Endodermal cell (in vitro differentiated cells): ENCODE measurements around the gene HTR2C. TPM values are rescaled to one million over a fixed set of nuclear protein-coding genes. Genes with fewer than 3 reads are reported as not detected.
A peak's percentile ranks its signal among the peaks of the same experiment; 100 is the strongest.

Source experiments
- DNase-seq: peaks from one replicate; pipeline ENCODE4 v3.0.0-alpha.2; 2017
- H3K27ac ChIP-seq: 2 replicates; pipeline ENCODE4 v1.5.1; 2013; ENCODE audit warnings: mild to moderate bottlenecking, low read depth, low read length, moderate library complexity
- H3K27me3 ChIP-seq: 2 replicates; pipeline ENCODE4 v1.6.1; 2013; ENCODE audit warnings: mild to moderate bottlenecking, low read length, moderate library complexity; ENCODE audit not compliant: insufficient read depth, control insufficient read depth, poor library complexity, severe bottlenecking
- H3K36me3 ChIP-seq: 2 replicates; pipeline ENCODE4 v1.7.0; 2013; ENCODE audit warnings: mild to moderate bottlenecking, low read length, moderate library complexity; ENCODE audit not compliant: control insufficient read depth, insufficient read depth
- H3K4me1 ChIP-seq: one replicate; pipeline ENCODE4 v1.7.0; 2013; ENCODE audit warnings: low read length; ENCODE audit not compliant: control insufficient read depth, insufficient read depth
- H3K4me3 ChIP-seq: 2 replicates; pipeline ENCODE4 v1.5.1; 2013; ENCODE audit warnings: mild to moderate bottlenecking, low read length, moderate library complexity
- H3K9ac ChIP-seq: 2 replicates; pipeline ENCODE4 v1.6.1; 2013; ENCODE audit warnings: mild to moderate bottlenecking, low read length, moderate library complexity; ENCODE audit not compliant: poor library complexity, severe bottlenecking; ENCODE audit errors: extremely low read depth
- H3K9me3 ChIP-seq: 2 replicates; pipeline ENCODE4 v1.6.1; 2013; ENCODE audit warnings: mild to moderate bottlenecking, low read length, moderate library complexity; ENCODE audit not compliant: control insufficient read depth
- H3K27ac Mint-ChIP-seq: 2 replicates; pipeline ENCODE4 v1.8.0; 2020; ENCODE audit warnings: mixed read lengths
- H3K27me3 Mint-ChIP-seq: 2 replicates; pipeline ENCODE4 v1.8.0; 2021; ENCODE audit warnings: mild to moderate bottlenecking, mixed read lengths; ENCODE audit not compliant: insufficient read depth
- H3K36me3 Mint-ChIP-seq: 2 replicates; pipeline ENCODE4 v1.8.0; 2020; ENCODE audit warnings: low read depth, mixed read lengths
- H3K4me1 Mint-ChIP-seq: 2 replicates; pipeline ENCODE4 v1.8.0; 2020; ENCODE audit warnings: mixed read lengths
- H3K4me3 Mint-ChIP-seq: 2 replicates; pipeline ENCODE4 v1.8.0; 2020; ENCODE audit warnings: mild to moderate bottlenecking, moderate library complexity, mixed read lengths
- H3K9me3 Mint-ChIP-seq: 2 replicates; pipeline ENCODE4 v1.8.0; 2020; ENCODE audit warnings: mild to moderate bottlenecking, mixed read lengths
- WGBS, 2 experiments: methylation state at CpG; one replicate each; pipeline versions ENCODE4 v1.1.5 to v1.1.7; 2013; ENCODE audit warnings: missing lambda C conversion rate in 2 of 2, mixed read lengths in 1 of 2; ENCODE audit not compliant: insufficient coverage in 1 of 2, insufficient read length in 1 of 2; 5-methylcytosine and 5-hydroxymethylcytosine counted together
- total RNA-seq, 2 donors: library from RNA; stranded (reverse); fragmentation: NEBNext Ultra II Directional in 1 of 2; extraction: Animal tissue kit (Norgen Biotek cat#: 25700) in 1 of 2; gene quantifications; 2 replicates in 1 of 2; 3 replicates in 1 of 2; pipeline ENCODE4 v1.2.1, GENCODE V29; 2021
- TF ChIP-seq, protein P1 (sequence below): fragments of 200-600 bp; sonication (generic); conservative IDR thresholded peaks from 2 replicates; pipeline ENCODE4 v1.5.0; 2021; ENCODE audit warnings: antibody characterized with exemption, mild to moderate bottlenecking

HTR2C gene
- total RNA-seq, 2 donors from 2014 or later = 0.90 TPM; not detected in 1

GRCh38 chrX:114582264-114582632, 1.6 kb upstream of the HTR2C start:
- DNase-seq = no peak
- Mint-ChIP-seq H3K36me3 (no peaks in the 10 kb centered on the region), H3K4me3 (peak overlapping the region; percentile 66), H3K4me1 (peaks cover 24% of the 10 kb centered on the region), H3K27me3 (peaks cover 91% of the 10 kb centered on the region), H3K9me3 (no peaks in the 10 kb centered on the region), H3K27ac (no peak overlapping the region)
- Histone ChIP-seq H3K27ac (no peak overlapping the region), H3K9ac (no peak overlapping the region), H3K27me3 (peaks cover 83% of the 10 kb centered on the region), H3K9me3 (no peaks in the 10 kb centered on the region), H3K36me3 (no peaks in the 10 kb centered on the region), H3K4me1 (no peaks in the 10 kb centered on the region), H3K4me3 (no peak overlapping the region)
- TF ChIP-seq, protein P1, sequence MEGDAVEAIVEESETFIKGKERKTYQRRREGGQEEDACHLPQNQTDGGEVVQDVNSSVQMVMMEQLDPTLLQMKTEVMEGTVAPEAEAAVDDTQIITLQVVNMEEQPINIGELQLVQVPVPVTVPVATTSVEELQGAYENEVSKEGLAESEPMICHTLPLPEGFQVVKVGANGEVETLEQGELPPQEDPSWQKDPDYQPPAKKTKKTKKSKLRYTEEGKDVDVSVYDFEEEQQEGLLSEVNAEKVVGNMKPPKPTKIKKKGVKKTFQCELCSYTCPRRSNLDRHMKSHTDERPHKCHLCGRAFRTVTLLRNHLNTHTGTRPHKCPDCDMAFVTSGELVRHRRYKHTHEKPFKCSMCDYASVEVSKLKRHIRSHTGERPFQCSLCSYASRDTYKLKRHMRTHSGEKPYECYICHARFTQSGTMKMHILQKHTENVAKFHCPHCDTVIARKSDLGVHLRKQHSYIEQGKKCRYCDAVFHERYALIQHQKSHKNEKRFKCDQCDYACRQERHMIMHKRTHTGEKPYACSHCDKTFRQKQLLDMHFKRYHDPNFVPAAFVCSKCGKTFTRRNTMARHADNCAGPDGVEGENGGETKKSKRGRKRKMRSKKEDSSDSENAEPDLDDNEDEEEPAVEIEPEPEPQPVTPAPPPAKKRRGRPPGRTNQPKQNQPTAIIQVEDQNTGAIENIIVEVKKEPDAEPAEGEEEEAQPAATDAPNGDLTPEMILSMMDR = no peak
- WGBS, 2 experiments = 0 to 26% methylated on average over 2 to 11 of the region's 12 CpGs

GRCh38 chrX:114582698-114583395, 1.0 kb upstream of the HTR2C start:
- H3K9ac ChIP-seq = no peak overlapping the region
- Mint-ChIP-seq H3K4me1 (peaks cover 24% of the 10 kb centered on the region), H3K27ac (no peak overlapping the region), H3K27me3 (peaks cover 94% of the 10 kb centered on the region), H3K9me3 (no peaks in the 10 kb centered on the region), H3K36me3 (no peaks in the 10 kb centered on the region), H3K4me3 (peak overlapping the region; percentile 66)
- DNase-seq = peak; percentile 84
- WGBS, 2 experiments = 3 to 20% methylated on average over 1 to 36 of the region's 36 CpGs
- no peaks in the 10 kb centered on the region for H3K4me1 ChIP-seq
- no peak overlapping the region for H3K27ac ChIP-seq
- TF ChIP-seq, protein P1 = peak; percentile 40
- H3K4me3 ChIP-seq = no peak overlapping the region
- no peaks in the 10 kb centered on the region for H3K9me3 ChIP-seq
- no peaks in the 10 kb centered on the region for H3K36me3 ChIP-seq
- peaks cover 89% of the 10 kb centered on the region for H3K27me3 ChIP-seq

GRCh38 chrX:114584375-114584943, 573 bp downstream of the HTR2C start:
- Histone ChIP-seq H3K9ac (no peak overlapping the region), H3K36me3 (no peaks in the 10 kb centered on the region), H3K27ac (no peak overlapping the region), H3K4me3 (peak overlapping the region; percentile 71), H3K27me3 (peaks cover 80% of the 10 kb centered on the region), H3K4me1 (no peaks in the 10 kb centered on the region), H3K9me3 (no peaks in the 10 kb centered on the region)
- Mint-ChIP-seq H3K36me3 (no peaks in the 10 kb centered on the region), H3K4me1 (peaks cover 24% of the 10 kb centered on the region), H3K27me3 (peaks cover 84% of the 10 kb centered on the region), H3K27ac (peak overlapping the region; percentile 28), H3K9me3 (no peaks in the 10 kb centered on the region), H3K4me3 (peak overlapping the region; percentile 66)
- peak; percentile 86 for DNase-seq
- WGBS, 2 experiments = 1% methylated on average over 55 of the region's 56 CpGs; no CpG with 5 or more reads in 1 of the 2 experiments
- TF ChIP-seq, protein P1 = peak; percentile 46
